Mesenchymal stem cell (in vitro differentiated cells and primary cell): ENCODE results near the gene SEMA4D.

Source experiments
- DNase-seq: peaks from one replicate; pipeline ENCODE4 v3.0.0-alpha.2; 2013
- H2AFZ ChIP-seq: one replicate; pipeline ENCODE4 v1.6.1; 2013; ENCODE audit warnings: low read depth, mild to moderate bottlenecking, control low read depth, inconsistent platforms, low read length, moderate library complexity
- H2AK5ac ChIP-seq: 2 replicates; pipeline ENCODE4 v1.6.1; 2013; ENCODE audit warnings: low read length, moderate library complexity, mild to moderate bottlenecking, inconsistent platforms; ENCODE audit not compliant: severe bottlenecking
- H2BK120ac ChIP-seq: one replicate; pipeline ENCODE4 v1.6.1; 2013; ENCODE audit warnings: low read depth, mild to moderate bottlenecking, inconsistent platforms, low read length, moderate library complexity
- H2BK12ac ChIP-seq, 2 experiments: one replicate each; pipeline ENCODE4 v1.6.1; 2013; ENCODE audit warnings: inconsistent platforms in 2 of 2, low read length in 2 of 2, mild to moderate bottlenecking in 2 of 2, moderate library complexity in 2 of 2, control low read depth in 1 of 2
- H2BK15ac ChIP-seq: one replicate; pipeline ENCODE4 v1.6.1; 2013; ENCODE audit warnings: mild to moderate bottlenecking, low read depth, inconsistent platforms; ENCODE audit not compliant: poor library complexity, severe bottlenecking
- H2BK5ac ChIP-seq: 2 replicates; pipeline ENCODE4 v1.6.1; 2013; ENCODE audit warnings: low read depth, mild to moderate bottlenecking, low read length, control low read depth, inconsistent platforms; ENCODE audit not compliant: poor library complexity, severe bottlenecking
- H3K14ac ChIP-seq, 2 experiments: one replicate each; pipeline ENCODE4 v1.6.1; 2013; ENCODE audit warnings: inconsistent platforms in 2 of 2, low read length in 2 of 2, control low read depth in 1 of 2, mild to moderate bottlenecking in 1 of 2, moderate library complexity in 1 of 2
- H3K18ac ChIP-seq, 2 experiments: one replicate each; pipeline ENCODE4 v1.6.1; 2013; ENCODE audit warnings: inconsistent platforms in 2 of 2, low read length in 2 of 2, control low read depth in 1 of 2, low read depth in 1 of 2, mild to moderate bottlenecking in 1 of 2
- H3K23ac ChIP-seq, 2 experiments: one replicate each; pipeline ENCODE4 v1.6.1; 2013; ENCODE audit warnings: inconsistent platforms in 2 of 2, low read length in 2 of 2, mild to moderate bottlenecking in 2 of 2, moderate library complexity in 2 of 2, control low read depth in 1 of 2
- H3K27ac ChIP-seq: 2 replicates; pipeline ENCODE4 v1.5.1; 2013; ENCODE audit warnings: mild to moderate bottlenecking, moderate library complexity, low read length, control low read depth, inconsistent platforms; ENCODE audit not compliant: poor library complexity, severe bottlenecking
- H3K27me3 ChIP-seq, 2 experiments: 2 replicates each; pipeline versions ENCODE4 v1.6.1 to v1.7.0; 2013; ENCODE audit warnings: low read length in 2 of 2, mild to moderate bottlenecking in 2 of 2, moderate library complexity in 2 of 2, control low read depth in 1 of 2, inconsistent platforms in 1 of 2; ENCODE audit not compliant: control insufficient read depth in 1 of 2, insufficient read depth in 1 of 2
- H3K36me3 ChIP-seq, 2 experiments: 2 replicates each; pipeline versions ENCODE4 v1.6.1 to v1.7.0; 2013; ENCODE audit warnings: low read length in 2 of 2, control low read depth in 1 of 2, inconsistent platforms in 1 of 2, low read depth in 1 of 2, mild to moderate bottlenecking in 1 of 2; ENCODE audit not compliant: insufficient read depth in 2 of 2, control insufficient read depth in 1 of 2
- H3K4ac ChIP-seq, 2 experiments: one replicate each; pipeline ENCODE4 v1.6.1; 2013; ENCODE audit warnings: inconsistent platforms in 2 of 2, low read length in 2 of 2, mild to moderate bottlenecking in 2 of 2, moderate library complexity in 2 of 2, control low read depth in 1 of 2, low read depth in 1 of 2
- H3K4me1 ChIP-seq: 2 replicates; pipeline ENCODE4 v1.6.1; 2013; ENCODE audit warnings: low read depth, low read length, control low read depth; ENCODE audit not compliant: control insufficient read depth, insufficient read depth
- H3K4me2 ChIP-seq: 2 replicates; pipeline ENCODE4 v1.6.1; 2013; ENCODE audit warnings: low read length, mild to moderate bottlenecking, inconsistent platforms; ENCODE audit not compliant: poor library complexity, severe bottlenecking
- H3K4me3 ChIP-seq, 2 experiments: 2 replicates each; pipeline versions ENCODE4 v1.5.1 to v1.7.0; 2013; ENCODE audit warnings: low read length in 2 of 2, mild to moderate bottlenecking in 2 of 2, control low read depth in 1 of 2, low read depth in 1 of 2; ENCODE audit not compliant: insufficient read depth in 1 of 2
- H3K79me1 ChIP-seq: replicated peaks from 2 replicates; pipeline ENCODE4 v1.6.1; 2013; ENCODE audit warnings: mild to moderate bottlenecking, control low read depth, low read length, inconsistent platforms; ENCODE audit not compliant: poor library complexity, severe bottlenecking
- H3K9ac ChIP-seq: 2 replicates; pipeline ENCODE4 v1.7.0; 2013; ENCODE audit warnings: mild to moderate bottlenecking, low read length, moderate library complexity
- H3K9me3 ChIP-seq: 2 replicates; pipeline ENCODE4 v1.7.0; 2013; ENCODE audit warnings: mild to moderate bottlenecking, low read length; ENCODE audit not compliant: control insufficient read depth
- H4K8ac ChIP-seq: one replicate; pipeline ENCODE4 v1.6.1; 2013; ENCODE audit warnings: inconsistent platforms, mild to moderate bottlenecking, low read length, moderate library complexity
- H4K91ac ChIP-seq: one replicate; pipeline ENCODE4 v1.6.1; 2013; ENCODE audit warnings: mild to moderate bottlenecking, low read length, inconsistent platforms
- WGBS: methylation state at CpG from one replicate; pipeline ENCODE4 v1.1.7; 2013; ENCODE audit warnings: mixed read lengths; 5-methylcytosine and 5-hydroxymethylcytosine counted together

SEMA4D gene

DNA sequence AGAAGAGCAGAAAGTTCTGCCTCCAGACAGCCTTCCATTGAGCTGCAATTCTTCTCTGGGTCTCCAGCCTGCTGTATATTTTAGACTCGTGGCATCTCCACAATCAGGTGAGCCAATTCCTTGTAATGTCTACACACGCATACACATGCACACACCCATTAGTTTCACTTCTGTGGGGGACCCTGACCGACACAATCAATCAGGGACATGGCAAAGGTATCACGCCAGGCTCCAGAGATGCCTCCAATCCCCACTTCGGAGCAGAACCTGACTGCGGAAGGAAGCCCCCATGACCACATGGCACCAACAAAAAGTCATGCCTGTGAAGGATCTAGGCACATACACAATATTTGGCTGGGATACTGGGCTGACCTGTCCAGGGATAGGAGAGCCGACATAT is 21.4 kb downstream of the SEMA4D start:
- Histone ChIP-seq H3K27me3 (no peaks in the 10 kb centered on the region), H2AFZ (no peak overlapping the region)

DNA sequence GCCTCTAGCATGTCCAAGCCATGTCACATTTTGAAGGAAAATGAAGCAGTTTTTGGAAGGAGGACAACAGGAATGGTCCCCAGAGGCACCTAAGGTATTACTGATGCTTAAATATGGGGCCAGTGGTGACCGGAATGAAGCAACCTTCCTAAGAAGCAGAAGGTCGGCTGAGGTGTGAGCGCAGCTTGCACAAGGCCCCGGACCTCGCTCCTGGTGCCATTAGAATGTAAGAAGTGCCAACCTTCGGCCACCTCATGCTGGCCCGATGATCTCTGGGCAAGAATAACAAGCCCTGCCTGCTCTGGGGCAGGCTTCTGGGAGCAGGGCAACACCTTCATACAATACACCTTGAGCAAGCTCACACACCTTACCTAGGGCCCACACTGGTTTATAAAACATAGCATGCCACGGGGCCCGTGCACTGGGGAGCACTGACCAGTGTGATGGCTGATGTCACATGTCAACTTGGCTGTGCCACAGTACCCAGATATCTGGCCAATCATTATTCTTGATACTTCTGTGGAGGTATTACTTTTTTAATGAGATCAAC is 21.9 kb downstream of the SEMA4D start:
- Histone ChIP-seq H3K27ac (no peak overlapping the region), H2BK15ac (no peak overlapping the region), H3K36me3 (peaks cover 0 to 20% of the 10 kb centered on the region in 2 experiments), H3K14ac (no peak overlapping the region), H2BK120ac (no peak overlapping the region), H3K79me1 (peaks cover 39% of the 10 kb centered on the region), H3K9me3 (no peaks in the 10 kb centered on the region), H3K4me2 (no peak overlapping the region), H2AK5ac (no peak overlapping the region), H3K4ac (peak overlapping the region in 1 of 2 experiments; percentile 35), H3K23ac (no peak overlapping the region), H3K4me1 (peaks cover 24% of the 10 kb centered on the region), H3K9ac (no peak overlapping the region), H2AFZ (no peak overlapping the region), H4K8ac (no peak overlapping the region), H2BK12ac (peak overlapping the region in 1 of 2 experiments; percentile 43), H3K18ac (no peak overlapping the region), H4K91ac (peak overlapping the region; percentile 11), H3K4me3 (no peak overlapping the region), H2BK5ac (no peak overlapping the region), H3K27me3 (no peaks in the 10 kb centered on the region)
- 94% methylated on average over 9 of the region's 9 CpGs for WGBS
- no peak for DNase-seq

More for the DNA sequence above, 21.4 kb downstream of the SEMA4D start:
- Histone ChIP-seq H3K4ac (peak overlapping the region in 1 of 2 experiments; percentile 7), H4K8ac (no peak overlapping the region), H2AK5ac (peak overlapping the region; percentile 29), H3K23ac (no peak overlapping the region), H3K9me3 (no peaks in the 10 kb centered on the region), H3K9ac (no peak overlapping the region), H2BK15ac (no peak overlapping the region), H2BK12ac (peak overlapping the region in 1 of 2 experiments; percentile 34), H3K4me3 (no peak overlapping the region), H3K4me1 (peaks cover 27% of the 10 kb centered on the region), H4K91ac (no peak overlapping the region), H3K14ac (no peak overlapping the region), H2BK5ac (no peak overlapping the region), H3K36me3 (peaks cover 0 to 18% of the 10 kb centered on the region in 2 experiments), H3K18ac (peak overlapping the region in 1 of 2 experiments; percentile 61), H2BK120ac (no peak overlapping the region), H3K27ac (no peak overlapping the region), H3K4me2 (no peak overlapping the region), H3K79me1 (peaks cover 42% of the 10 kb centered on the region)
- DNase-seq = no peak
- WGBS = 98% methylated on average over 6 of the region's 7 CpGs

DNA sequence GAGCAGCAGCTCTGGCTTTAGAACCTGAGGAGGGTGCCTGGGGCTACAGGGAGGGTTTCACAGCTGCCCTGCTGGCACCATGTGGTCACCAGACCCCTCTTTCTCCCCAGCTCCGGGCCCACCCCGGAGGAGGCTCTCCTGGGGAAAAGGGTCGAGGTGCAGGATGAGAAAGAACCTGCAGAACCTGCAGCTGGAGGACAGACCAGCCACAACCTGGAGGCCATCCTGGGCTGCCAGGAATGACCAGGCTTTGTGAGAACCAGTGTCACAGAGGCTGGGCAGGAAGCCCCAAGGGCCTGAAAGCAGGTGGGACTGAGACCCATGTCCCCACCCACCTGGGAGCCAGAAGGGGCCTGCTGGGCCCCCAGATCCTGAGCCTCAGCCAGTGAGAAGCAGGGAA is 23.0 kb downstream of the SEMA4D start:
- Histone ChIP-seq H2AFZ (no peak overlapping the region), H2AK5ac (no peak overlapping the region)
- 95% methylated on average over 3 of the region's 3 CpGs for WGBS

DNA sequence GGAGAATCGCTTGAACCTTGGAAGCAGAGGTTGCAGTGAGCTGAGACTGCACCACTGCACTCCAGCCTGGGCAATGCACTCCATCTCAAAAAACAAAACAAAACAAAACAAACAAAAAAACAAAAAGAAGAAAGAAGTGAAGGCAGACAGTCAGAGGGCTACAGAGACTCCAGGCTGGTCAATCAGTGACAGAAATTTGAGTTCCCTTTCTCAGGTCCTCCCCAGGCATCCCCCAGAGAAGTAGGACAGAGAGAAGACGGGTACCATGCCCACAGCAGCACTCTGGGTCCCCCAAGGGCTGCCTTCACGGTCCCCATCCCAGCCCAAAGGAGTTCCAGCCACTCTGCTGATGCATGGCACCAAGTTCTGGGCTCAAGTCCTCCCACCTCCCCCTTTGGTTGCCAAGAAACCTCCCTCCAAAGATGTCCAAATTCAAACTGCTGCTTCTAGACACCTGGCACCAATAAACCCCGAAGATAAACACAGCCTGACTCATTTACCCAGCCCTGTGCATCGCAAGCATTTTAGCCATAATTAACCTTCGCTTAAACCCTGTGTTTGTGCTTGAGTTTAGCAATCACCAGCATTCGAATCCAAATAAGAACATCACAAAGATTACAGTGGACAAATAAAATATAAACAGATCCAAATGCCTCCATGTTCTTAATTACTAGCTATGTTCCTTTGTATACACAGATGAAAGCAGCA is 24.0 kb downstream of the SEMA4D start:
- Histone ChIP-seq H3K9me3 (no peaks in the 10 kb centered on the region), H3K4me1 (peaks cover 22% of the 10 kb centered on the region), H4K8ac (no peak overlapping the region), H3K4ac (no peak overlapping the region), H3K4me3 (no peak overlapping the region), H3K36me3 (peaks cover 0 to 16% of the 10 kb centered on the region in 2 experiments), H3K18ac (no peak overlapping the region), H3K4me2 (no peak overlapping the region), H3K79me1 (peaks cover 35% of the 10 kb centered on the region), H2BK15ac (no peak overlapping the region), H3K27ac (no peak overlapping the region), H2AFZ (no peak overlapping the region), H3K9ac (no peak overlapping the region), H3K14ac (no peak overlapping the region), H2AK5ac (peak overlapping the region; percentile 35), H2BK5ac (no peak overlapping the region), H3K23ac (no peak overlapping the region), H2BK120ac (no peak overlapping the region), H4K91ac (no peak overlapping the region), H2BK12ac (no peak overlapping the region), H3K27me3 (peaks cover 0 to 8% of the 10 kb centered on the region in 2 experiments)
- 63% methylated on average over 7 of the region's 7 CpGs for WGBS
- DNase-seq = peak; percentile 80

More for the DNA sequence above, 23.0 kb downstream of the SEMA4D start:
- no peak overlapping the region for H3K4me3 ChIP-seq
- peaks cover 0 to 20% of the 10 kb centered on the region in 2 experiments for H3K36me3 ChIP-seq
- peak overlapping the region; percentile 9 to 13 for H3K18ac ChIP-seq
- DNase-seq = no peak
- H2BK5ac ChIP-seq = no peak overlapping the region
- H3K79me1 ChIP-seq = peaks cover 39% of the 10 kb centered on the region
- peaks cover 23% of the 10 kb centered on the region for H3K4me1 ChIP-seq
- peak overlapping the region; percentile 43 for H4K8ac ChIP-seq
- H2BK15ac ChIP-seq = no peak overlapping the region
- H3K9ac ChIP-seq = no peak overlapping the region
- H2BK12ac ChIP-seq = peak overlapping the region; percentile 0 to 40
- H4K91ac ChIP-seq = peak overlapping the region; percentile 76
- H2BK120ac ChIP-seq = peak overlapping the region; percentile 39
- H3K4ac ChIP-seq = peak overlapping the region in 1 of 2 experiments; percentile 6
- no peak overlapping the region for H3K27ac ChIP-seq
- H3K9me3 ChIP-seq = no peaks in the 10 kb centered on the region
- no peak overlapping the region for H3K14ac ChIP-seq
- no peak overlapping the region for H3K23ac ChIP-seq
- no peaks in the 10 kb centered on the region for H3K27me3 ChIP-seq
- no peak overlapping the region for H3K4me2 ChIP-seq
